Mucosa of gallbladder (tissue), 1 donor: Measurements from ENCODE around the gene JPT2. TPM values are rescaled to one million over a fixed set of nuclear protein-coding genes. Genes with fewer than 3 reads are reported as not detected.
"Not testable (repeated sequence)": the region's sequence is repeated elsewhere in the genome, so short reads cannot be mapped to it uniquely, and the experiment has no call there.

Experiments
- DNase-seq: peaks from one replicate; pipeline ENCODE4 v3.0.0-alpha.2; 2020; ENCODE audit warnings: low spot score
- total RNA-seq: library from RNA; stranded (reverse); gene quantifications from one replicate; pipeline ENCODE4 v1.2.1, GENCODE V29; 2021
- donor health status: DM: no; HTN: no; CAD: no.

The JPT2 gene
- total RNA-seq, 1 donor from 2014 or later: 62.7 TPM

DNA sequence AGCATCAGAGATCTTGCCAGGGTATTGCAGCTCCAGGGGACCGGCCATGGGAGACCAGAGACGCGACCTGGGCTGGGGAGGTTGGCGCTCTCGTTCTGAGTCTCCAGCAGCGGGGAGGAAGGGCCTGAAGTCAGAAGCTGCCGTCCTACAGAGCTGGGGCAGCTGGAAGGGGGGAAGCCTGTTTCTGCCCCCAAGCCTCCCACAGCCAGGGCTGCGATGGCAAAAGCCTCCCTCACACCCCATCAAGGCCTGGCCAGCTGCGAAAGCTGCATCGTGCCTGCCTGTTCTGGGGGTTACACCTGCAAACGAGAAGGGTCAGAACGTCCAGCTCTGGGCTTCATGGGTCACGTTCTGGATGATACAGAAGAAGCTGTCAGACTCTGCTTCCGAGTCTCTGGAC is 54.0 kb downstream of the JPT2 start:
- DNase-seq: no peak

- DNase-seq: not testable (repeated sequence)
Observed at GRCh38 chr16:1732551-1732987, 54.5 kb downstream of the JPT2 start.

GRCh38 chr16:1734123-1734522 is 56.0 kb downstream of the JPT2 start:
- no peak for DNase-seq

DNA sequence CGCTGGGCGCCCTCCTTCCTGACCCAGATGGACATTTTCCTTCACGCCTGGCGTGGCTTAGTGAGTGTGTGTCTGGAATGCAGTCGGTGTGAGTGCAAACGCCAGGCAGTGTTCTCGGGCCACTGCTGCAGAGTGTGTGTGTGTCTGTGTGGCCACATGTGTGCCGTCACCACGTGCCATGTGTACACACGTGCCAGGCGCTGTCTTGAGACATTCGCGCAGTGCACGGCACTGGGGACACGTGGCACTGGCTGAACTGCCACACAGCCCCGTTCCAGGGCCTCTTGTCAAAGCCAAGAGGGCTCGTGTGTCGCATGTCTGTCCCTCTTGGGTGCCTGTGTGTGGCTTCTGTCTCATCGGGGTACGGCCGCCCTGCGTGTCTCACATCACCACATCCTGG is 56.7 kb downstream of the JPT2 start:
- DNase-seq: no peak

- no peak for DNase-seq
Observed at GRCh38 chr16:1740234-1740633, 62.2 kb downstream of the JPT2 start.

- no peak for DNase-seq
Observed at GRCh38 chr16:1740781-1741490, 62.9 kb downstream of the JPT2 start.

- no peak for DNase-seq
Observed at GRCh38 chr16:1741553-1742165, 63.6 kb downstream of the JPT2 start.

GRCh38 chr16:1743376-1744337 is 65.6 kb downstream of the JPT2 start:
- DNase-seq: no peak

DNA sequence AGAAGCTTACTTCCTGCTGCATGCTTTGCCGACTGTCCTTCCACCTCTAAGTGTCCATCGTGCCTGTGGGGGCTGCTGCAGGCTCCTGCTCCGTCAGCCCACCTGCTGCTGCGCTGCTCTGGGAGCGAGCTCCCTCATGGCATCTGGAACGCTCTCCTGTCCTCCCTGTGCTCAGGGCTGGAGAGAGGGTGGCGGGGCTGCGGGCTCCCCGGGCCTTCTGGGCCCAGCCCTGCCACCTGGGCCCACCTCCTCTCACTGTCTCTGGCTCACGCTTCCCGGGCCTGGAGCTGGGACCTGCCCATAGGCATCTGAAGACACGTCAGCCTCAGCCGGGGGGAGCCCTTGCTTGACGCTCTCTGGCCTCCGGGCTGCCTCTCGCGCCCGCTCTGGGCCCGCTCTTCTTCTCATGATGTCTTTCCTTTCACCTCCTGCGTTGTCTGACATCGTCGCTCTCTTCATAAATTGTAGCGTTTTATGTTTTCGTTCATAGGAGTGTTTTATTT is 66.3 kb downstream of the JPT2 start:
- no peak for DNase-seq

GRCh38 chr16:1745181-1745899 is 67.3 kb downstream of the JPT2 start:
- DNase-seq: no peak

DNA sequence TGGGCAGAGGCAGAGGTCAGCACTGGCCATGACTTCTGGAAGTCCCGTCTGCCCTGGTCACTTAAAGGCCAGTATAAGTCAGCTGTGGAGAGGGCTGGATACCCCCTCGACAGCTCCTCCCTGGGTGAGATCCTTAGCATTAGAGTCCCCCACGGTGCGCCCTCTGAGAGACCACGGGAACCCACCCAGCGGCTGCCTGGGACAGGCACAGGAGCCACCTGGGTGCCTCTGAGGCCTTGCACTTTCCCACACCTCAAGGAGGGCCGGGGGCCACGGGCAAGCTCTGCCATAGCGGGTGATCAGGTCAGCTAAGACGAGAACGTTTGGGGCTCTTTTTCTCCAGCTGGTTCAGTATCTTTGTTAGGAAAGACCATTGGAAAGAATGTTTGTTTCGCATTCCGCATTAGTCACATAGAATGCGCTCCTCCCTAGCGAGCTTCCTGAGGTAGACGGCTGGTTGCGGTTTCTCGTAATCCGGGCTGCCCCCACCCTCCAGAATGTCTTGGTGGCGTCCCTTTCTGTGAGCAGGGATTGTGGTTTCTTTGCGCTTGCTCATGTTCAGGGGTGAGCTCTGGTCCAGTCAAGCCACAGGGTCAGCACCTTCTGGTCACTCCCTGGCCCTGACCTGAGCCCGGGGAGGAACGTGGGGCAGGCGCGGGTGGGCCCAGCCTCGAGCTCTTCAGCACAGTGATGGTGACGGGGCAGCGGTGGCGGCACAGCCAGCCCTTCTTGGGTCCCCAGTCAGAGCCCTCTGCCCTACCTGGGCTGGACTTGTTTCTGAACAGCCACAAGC is 68.0 kb downstream of the JPT2 start:
- no peak for DNase-seq

- no peak for DNase-seq
Observed at GRCh38 chr16:1746693-1747195, 68.7 kb downstream of the JPT2 start.

DNA sequence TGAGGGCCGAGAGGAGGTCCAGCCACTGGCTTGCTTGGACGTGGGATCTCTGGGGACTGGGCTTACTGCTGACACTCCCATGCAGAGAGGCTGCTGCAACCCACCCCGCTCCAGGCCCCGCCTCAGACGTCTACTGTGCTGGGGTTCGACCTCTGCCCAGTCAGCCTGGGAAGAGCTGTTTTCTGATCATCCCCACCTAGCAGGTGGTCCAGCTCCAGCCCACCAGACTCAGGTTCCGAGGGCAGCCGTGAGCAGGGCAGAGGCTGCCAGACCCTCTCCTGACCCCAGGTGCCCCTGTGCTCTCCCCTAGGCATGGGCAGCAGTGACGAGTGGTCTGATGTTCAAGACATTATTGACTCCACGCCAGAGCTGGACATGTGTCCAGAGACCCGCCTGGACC is 69.9 kb downstream of the JPT2 start:
- DNase-seq: no peak

- no peak for DNase-seq
Observed at GRCh38 chr16:1749152-1750117, 71.4 kb downstream of the JPT2 start.

Other genes with a start within 250 kb of the JPT2 start
- gene PERCC1, start 247.2 kb upstream of the JPT2 start, total RNA-seq: not detected
- gene CCDC154, start 233.7 kb upstream of the JPT2 start, total RNA-seq: 3.6 TPM
- gene CLCN7, start 203.3 kb upstream of the JPT2 start, total RNA-seq: 111 TPM
- gene PTX4, start 189.3 kb upstream of the JPT2 start, total RNA-seq: 0.14 TPM
- gene TELO2, start 184.9 kb upstream of the JPT2 start, total RNA-seq: 49.8 TPM
- gene TMEM204, start 144.6 kb upstream of the JPT2 start, total RNA-seq: 23.1 TPM
- gene IFT140, start 66.2 kb upstream of the JPT2 start, total RNA-seq: 48.5 TPM
- 21.1 TPM for gene CRAMP1, start 65.9 kb upstream of the JPT2 start, total RNA-seq
- 94.1 TPM for gene MAPK8IP3, start 27.9 kb downstream of the JPT2 start, total RNA-seq
- 129 TPM for gene NME3, start 93.3 kb downstream of the JPT2 start, total RNA-seq
- 31.9 TPM for gene EME2, start 94.5 kb downstream of the JPT2 start, total RNA-seq
- 87.7 TPM for gene MRPS34, start 94.9 kb downstream of the JPT2 start, total RNA-seq
- gene SPSB3, start 104.3 kb downstream of the JPT2 start, total RNA-seq: 57.9 TPM
- 54.4 TPM for gene NUBP2, start 104.7 kb downstream of the JPT2 start, total RNA-seq
- 29.3 TPM for gene IGFALS, start 115.4 kb downstream of the JPT2 start, total RNA-seq
- gene HAGH, start 148.5 kb downstream of the JPT2 start, total RNA-seq: 82.2 TPM
- gene FAHD1, start 148.9 kb downstream of the JPT2 start, total RNA-seq: 49.6 TPM
- 0.17 TPM for gene MEIOB, start 193.9 kb downstream of the JPT2 start, total RNA-seq
- not detected for gene HS3ST6, start 240.1 kb downstream of the JPT2 start, total RNA-seq